Right lobe of liver (tissue), 4 donors: ENCODE results near the gene COLGALT1.

ENCODE experiments used
- POLR2A ChIP-seq: fragments of 450-650 bp; IDR thresholded peaks from one replicate; pipeline ENCODE4 v1.6.1; 2017; ENCODE audit warnings: antibody characterized with exemption, mild to moderate bottlenecking
- TF ChIP-seq, protein P1 (sequence below), 4 donors: fragments of 200-600 bp in 3 of 4; fragments of 450-650 bp in 1 of 4; IDR thresholded peaks; one replicate each; pipeline versions ENCODE4 v1.5.1 to v1.8.0; 2016 to 2022; ENCODE audit warnings: antibody characterized with exemption in 4 of 4, mild to moderate bottlenecking in 2 of 4
- donor health status: DM: no; HTN: no; CAD: no.
- donor health status: DM: no; HTN: no; CAD: no.
- donor health status: DM: no; HTN: yes; CAD: no.

DNA sequence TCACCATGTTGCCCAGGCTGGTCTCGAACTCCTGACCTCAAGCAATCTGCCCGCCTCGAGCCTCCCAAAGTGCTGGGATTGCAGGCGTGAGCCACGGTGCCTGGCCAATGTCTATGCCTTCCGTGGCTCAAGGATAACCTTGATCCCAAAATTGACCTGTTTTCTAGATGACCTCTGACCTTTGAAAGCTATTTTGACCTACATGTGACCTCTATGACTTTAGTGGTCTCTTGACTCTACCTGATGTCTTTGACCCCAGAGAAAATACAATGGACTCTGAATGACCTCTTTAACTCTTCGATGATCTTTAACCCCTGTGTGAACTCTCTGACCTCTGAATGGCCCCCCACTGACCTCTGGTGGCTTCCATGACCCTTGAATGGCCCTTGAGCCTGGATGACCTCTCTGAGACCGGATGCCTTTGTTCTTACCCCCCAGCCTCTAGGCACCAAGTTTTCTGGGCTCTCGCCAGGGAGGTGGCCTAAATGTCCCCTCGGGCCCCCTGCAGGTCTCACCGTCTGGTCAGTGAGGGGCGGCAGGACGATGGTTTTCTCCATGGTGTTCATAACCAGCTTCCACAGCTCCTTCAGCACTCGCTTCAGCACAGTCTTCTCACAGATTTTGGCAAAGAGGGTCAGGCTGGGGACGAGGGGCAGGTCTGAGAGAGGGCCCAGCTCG lies 69.0 kb downstream of the COLGALT1 start:
- TF ChIP-seq, protein P1, sequence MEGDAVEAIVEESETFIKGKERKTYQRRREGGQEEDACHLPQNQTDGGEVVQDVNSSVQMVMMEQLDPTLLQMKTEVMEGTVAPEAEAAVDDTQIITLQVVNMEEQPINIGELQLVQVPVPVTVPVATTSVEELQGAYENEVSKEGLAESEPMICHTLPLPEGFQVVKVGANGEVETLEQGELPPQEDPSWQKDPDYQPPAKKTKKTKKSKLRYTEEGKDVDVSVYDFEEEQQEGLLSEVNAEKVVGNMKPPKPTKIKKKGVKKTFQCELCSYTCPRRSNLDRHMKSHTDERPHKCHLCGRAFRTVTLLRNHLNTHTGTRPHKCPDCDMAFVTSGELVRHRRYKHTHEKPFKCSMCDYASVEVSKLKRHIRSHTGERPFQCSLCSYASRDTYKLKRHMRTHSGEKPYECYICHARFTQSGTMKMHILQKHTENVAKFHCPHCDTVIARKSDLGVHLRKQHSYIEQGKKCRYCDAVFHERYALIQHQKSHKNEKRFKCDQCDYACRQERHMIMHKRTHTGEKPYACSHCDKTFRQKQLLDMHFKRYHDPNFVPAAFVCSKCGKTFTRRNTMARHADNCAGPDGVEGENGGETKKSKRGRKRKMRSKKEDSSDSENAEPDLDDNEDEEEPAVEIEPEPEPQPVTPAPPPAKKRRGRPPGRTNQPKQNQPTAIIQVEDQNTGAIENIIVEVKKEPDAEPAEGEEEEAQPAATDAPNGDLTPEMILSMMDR (IDR thresholded peaks at IDR 0.05) = no peak
- TF ChIP-seq POLR2A = no peak
